Glomerular visceral epithelial cell (primary cell): ENCODE data around the gene NPHS2.
"Not testable (repeated sequence)": the region's sequence is repeated elsewhere in the genome, so short reads cannot be mapped to it uniquely, and the experiment has no call there.

ENCODE experiments used
- DNase-seq: peaks from one replicate; pipeline ENCODE4 v3.0.0-alpha.2; 2016; ENCODE audit errors: extremely low spot score

The NPHS2 gene

DNA sequence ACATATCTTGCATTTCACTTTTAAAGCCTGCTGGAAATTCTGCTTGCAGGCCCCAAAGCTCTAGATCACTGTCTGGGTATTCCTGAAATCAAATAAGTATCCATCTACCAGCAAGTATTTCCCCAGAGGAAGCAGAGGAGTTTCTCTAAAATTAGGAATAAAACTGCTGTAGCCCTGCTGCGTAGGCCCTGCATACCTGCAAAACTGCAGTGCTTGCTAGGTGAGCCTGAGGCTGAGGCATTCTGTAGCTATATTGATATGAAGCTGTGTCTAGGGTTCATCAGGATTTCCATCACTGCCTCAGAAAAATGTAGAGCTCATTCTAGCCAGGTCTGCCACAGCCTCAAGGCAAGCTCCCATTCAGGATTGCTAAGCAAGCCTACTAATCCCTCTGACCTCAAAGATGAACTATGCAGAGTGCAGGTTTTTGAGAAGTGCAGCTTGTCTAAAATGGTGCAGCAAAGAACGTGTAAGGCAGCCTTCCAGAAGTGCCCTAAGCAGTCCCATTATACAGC is 28.7 kb downstream of the NPHS2 start:
- DNase-seq = no peak

DNA sequence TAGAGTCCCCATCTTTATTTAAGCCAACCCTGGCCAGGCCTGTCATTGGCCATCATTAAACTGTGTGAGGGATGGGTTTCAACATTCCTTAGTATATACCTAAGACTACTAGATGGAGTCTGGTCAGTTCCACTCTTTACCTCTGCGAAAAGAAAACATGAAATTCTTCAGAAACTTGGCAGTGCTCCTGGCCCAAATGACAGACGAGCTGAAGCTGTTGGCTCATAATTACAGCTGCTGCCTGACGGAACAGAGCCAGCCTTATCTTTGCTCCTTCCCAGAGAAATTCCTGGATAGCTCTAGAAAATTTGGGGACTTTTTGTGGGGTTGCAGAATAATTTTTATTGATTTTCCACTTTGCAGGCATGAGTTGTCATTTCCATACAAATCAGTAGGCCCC is 30.4 kb downstream of the NPHS2 start:
- no peak for DNase-seq

DNA sequence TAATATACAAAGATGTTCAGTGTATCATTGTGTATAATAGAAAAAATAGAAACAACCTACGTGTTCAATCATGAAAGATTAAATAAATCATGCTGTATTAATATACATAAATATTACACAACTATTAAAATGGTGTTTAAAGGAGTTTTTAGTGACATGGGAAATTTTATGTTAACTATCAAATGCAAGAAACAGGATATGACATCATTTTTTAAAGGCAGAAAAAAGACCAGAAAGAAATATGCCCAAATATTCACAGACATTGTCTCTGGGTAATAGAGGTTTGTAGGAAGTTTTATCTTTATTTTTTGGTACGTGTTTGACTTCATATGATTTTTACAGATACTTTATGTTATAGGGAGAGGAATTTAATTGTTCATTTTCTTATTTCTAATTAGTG is 34.0 kb downstream of the NPHS2 start:
- no peak for DNase-seq

DNA sequence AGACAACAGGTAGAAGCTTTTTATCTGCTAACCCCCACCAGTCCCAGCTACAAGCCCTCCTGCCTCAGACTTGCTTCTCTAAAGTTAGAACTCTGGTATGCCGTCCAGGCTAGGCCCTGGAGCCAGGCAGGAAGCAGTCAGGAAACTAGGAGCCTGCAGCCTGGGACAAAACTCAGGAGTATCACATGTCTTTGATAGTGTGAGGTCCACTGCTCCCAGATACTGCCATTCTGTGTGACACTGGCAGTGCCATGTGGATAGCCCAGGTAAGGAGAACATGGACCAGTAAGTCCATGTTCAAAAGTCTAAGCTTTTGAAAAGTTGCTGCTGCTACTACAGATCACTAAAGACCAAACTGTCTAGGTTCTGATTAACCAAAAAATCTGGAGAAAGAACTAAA is 45.4 kb downstream of the NPHS2 start:
- DNase-seq = no peak

DNA sequence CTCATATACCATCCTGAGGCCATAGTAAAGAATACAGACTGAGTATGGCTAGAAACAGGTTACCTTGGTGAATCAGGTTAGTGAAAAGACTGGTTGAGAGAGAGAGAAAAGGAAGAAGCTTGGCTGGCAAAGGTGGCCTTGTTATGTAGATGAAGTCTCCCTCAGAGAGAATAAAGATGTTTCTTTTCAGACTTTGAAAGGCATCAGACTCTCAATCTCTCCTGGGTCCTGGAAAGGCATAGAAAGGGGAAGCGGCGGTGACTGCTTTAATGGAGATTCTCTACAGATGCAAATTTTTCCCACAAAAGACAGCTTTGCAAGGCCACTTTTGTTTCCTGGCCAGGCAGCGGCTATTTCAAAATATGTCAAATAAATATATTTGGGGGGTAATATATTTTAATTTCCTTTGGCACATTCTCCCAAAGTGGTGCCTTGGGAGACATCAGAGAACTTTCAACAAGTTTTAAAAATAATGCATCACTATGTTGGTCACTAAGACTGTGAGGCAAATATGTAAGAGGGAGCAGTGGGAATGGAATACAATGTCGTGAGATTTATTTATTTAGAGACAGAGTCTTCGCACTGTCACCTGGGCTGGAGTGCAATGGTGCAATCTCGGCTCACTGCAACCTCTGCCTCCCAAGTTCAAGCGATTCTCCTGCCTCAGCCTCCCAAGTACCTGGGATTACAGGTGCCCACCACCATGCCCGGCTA is 46.1 kb downstream of the NPHS2 start:
- DNase-seq = no peak

DNA sequence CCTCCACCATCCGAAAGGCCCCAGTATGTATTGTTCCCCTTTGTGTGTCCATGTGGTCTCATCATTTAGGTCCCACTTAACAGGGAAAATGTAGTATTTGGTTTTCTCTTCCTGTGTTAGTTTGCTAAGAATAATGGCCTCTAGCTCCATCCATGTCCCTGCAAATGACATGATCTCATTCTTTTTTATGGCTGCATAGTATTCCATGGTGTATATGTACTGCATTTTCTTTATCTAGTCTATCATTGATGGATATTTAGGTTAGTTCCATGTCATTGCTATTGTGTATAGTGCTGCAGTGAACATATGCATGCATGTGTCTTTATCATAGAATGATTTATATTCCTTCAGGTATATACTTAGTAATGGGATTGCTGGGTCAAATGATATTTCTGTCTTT is 57.2 kb downstream of the NPHS2 start:
- not testable (repeated sequence) for DNase-seq

DNA sequence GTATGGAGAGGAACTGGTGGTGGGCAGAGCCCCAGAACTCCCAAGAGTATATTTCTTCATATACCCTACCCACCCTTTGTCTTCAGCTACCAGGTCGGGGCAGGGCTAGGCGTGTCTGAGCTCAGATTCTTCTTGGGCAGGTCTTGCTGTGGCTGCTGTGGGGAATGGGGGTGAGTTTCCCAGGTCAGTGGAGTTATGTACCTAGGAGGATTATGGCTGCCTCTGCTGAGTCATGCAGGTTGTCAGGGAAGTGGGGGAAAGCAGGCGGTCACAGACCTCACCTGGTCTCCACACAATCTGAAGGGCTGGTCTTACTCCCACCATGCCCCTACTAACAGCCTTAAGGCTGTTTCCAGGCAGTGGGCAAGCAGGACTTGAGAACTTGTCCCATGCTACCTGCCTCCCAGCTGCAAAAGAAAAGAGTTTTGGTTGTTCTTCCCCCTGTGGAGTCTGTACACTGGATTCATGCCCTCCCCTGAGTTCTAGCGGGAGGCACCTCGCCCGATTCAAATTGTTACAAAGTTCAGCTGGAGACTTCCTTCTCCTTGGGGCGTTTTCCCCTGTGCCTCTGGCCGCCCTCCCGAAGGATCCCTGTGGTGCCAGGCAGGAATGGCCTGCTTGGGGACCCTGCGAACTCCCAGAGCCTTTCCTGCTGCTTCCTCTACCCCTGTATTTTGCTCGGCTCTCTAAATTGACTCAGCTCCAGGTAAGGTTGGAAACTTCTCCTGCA is 58.6 kb downstream of the NPHS2 start:
- DNase-seq = no peak

DNA sequence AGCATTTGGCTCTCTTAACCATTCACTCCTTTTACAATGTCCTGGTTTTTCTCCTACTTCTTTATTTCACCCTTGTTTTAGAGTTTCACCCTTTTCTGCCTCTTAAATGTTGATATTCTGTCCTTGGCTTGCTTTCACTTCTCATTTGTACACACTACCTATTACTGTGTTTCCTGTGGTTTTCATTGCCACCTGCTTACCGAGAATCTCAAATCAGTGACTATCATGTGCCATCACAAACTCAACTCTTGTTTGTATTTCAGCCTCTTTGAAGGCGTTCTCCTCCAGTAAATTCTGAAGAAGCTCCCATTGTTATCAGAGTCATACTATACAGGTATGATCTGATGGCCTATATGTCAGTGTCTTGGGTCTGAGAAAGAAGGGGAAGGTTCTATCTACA is 65.7 kb downstream of the NPHS2 start:
- DNase-seq = no peak

DNA sequence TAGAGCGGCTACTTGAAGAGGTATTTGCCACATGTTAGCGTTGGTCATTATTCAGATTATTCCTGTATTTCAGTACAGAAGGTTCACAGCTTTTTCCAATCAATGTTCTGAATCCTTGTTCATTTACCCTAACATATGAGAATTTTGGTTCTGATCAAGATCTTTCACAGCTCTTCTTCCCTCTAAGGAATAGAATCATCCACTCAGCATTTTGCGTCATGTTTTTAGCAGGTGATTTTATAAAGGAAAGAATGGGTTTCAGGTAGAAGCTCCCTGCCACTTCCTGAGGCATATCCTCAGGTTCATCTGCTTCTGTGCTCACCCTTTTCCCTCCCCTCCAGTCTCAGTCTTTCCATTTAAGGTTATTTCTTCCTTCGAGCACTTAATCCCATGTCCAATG is 66.4 kb downstream of the NPHS2 start:
- DNase-seq = no peak

DNA sequence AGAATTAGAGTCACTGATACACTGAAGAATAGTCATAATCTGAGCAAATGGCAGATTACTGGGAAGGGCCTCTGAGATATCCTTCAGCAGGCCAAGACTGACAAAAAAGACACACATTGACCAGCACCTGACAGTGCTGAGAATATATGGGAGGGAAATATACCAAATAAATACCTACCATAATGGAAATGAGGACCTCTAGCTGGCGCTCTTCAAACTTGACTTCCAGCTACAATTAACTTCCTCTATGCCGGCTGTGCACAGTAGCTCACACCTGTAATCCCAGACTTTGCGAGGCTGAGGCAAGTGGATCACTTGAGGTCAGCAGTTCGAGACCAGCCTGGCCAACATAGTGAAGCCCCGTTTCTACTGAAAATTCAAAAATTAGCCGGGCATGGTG is 69.5 kb downstream of the NPHS2 start:
- no peak for DNase-seq
